Heart right ventricle (tissue), 16 donors: ENCODE data around the gene SYNPO2. TPM values are rescaled to one million over a fixed set of nuclear protein-coding genes. Genes with fewer than 3 reads are reported as not detected.

Experiments used
- ATAC-seq, 8 donors: fragments of 200-7000 bp; cut with Tn5 transposase; one replicate each; pipeline ENCODE4 v1.9.1; 2020; ENCODE audit warnings: mild to moderate bottlenecking in 8 of 8, moderate library complexity in 8 of 8, moderate number of reproducible peaks in 1 of 8
- DNase-seq, 2 donors: peaks; one replicate each; pipeline ENCODE4 v3.0.0-alpha.2; 2020
- H3K27ac ChIP-seq, 10 donors: fragments of 200-600 bp; sonication (generic) in 2 of 10; one replicate each; pipeline versions ENCODE4 v1.5.0 to v1.8.0; 2020 to 2022; ENCODE audit warnings: mild to moderate bottlenecking in 3 of 10
- H3K27me3 ChIP-seq, 7 donors: fragments of 200-600 bp; one replicate each; pipeline ENCODE4 v1.8.0; 2021 to 2022; ENCODE audit warnings: mild to moderate bottlenecking in 2 of 7
- H3K36me3 ChIP-seq, 9 donors: fragments of 200-600 bp; sonication (generic) in 1 of 9; one replicate each; pipeline versions ENCODE4 v1.5.0 to v1.8.0; 2020 to 2022; ENCODE audit warnings: mild to moderate bottlenecking in 2 of 9
- H3K4me1 ChIP-seq, 9 donors: fragments of 200-600 bp; sonication (generic) in 1 of 9; one replicate each; pipeline versions ENCODE4 v1.5.0 to v1.8.0; 2020 to 2022; ENCODE audit warnings: mild to moderate bottlenecking in 4 of 9
- H3K4me3 ChIP-seq, 10 donors: fragments of 200-600 bp; sonication (generic) in 2 of 10; one replicate each; pipeline versions ENCODE4 v1.5.0 to v1.8.0; 2020 to 2022; ENCODE audit warnings: mild to moderate bottlenecking in 7 of 10, moderate library complexity in 2 of 10
- H3K9me3 ChIP-seq, 11 donors: fragments of 200-600 bp in 10 of 11; sonication (generic) in 2 of 11; one replicate each; pipeline versions ENCODE4 v1.5.0 to v1.8.0; 2013 to 2022; ENCODE audit warnings: mild to moderate bottlenecking in 2 of 11, control low read depth in 1 of 11, moderate library complexity in 1 of 11
- CTCF ChIP-seq, 9 donors: fragments of 200-600 bp; sonication (generic) in 2 of 9; IDR thresholded peaks; one replicate each; pipeline versions ENCODE4 v1.5.0 to v1.8.0; 2021 to 2022; ENCODE audit warnings: antibody characterized with exemption in 9 of 9, mild to moderate bottlenecking in 5 of 9, moderate library complexity in 1 of 9
- WGBS, 2 donors: extraction: QIAGEN DNeasy Blood & Tissue Kit; methylation state at CpG; one replicate each; pipeline ENCODE4 v1.1.7; 2013; ENCODE audit warnings: inconsistent platforms in 1 of 2; 5-methylcytosine and 5-hydroxymethylcytosine counted together
- intact Hi-C, 10 donors: fragments of 100-400 bp; cut with DNase I; formaldehyde crosslinking; loops; one replicate each; pipeline versions ENCODE4 v1.11.1 to v1.14.2; 2022
- polyA plus RNA-seq, 2 donors: library from polyadenylated mRNA; stranded (reverse); fragments of 200-250 nt; gene quantifications; one replicate each; pipeline ENCODE4 v1.2.3, GENCODE V29; 2013
- total RNA-seq, 10 donors: library from RNA; stranded (reverse); fragmentation: NEBNext Ultra II Directional in 3 of 10; extraction: Animal tissue kit (Norgen Biotek cat#: 25700) in 3 of 10; gene quantifications; one replicate each; pipeline versions ENCODE4 v1.2.1 to v1.2.4, GENCODE V29; 2021 to 2023
- donor health status: Arrhythmogenic right ventricular cardiomyopathy.
- donor health status: ischemic (EF 13 %, LVEDD 7.1; RV severe dilation, severe dysfunction).
- donor health status: healthy with polysubstance abuse.
- donor health status: DM: no; HTN: yes; CAD: no.
- donor health status: DM: no; HTN: no; CAD: no.
- donor health status: ischemic (EF 25% LVEDD 6.9; RV normal size, moderate dysfunction).
- donor health status: ischemic (EF 25% LVEDD 5.7; RV mildly dilated, moderate dysfunction).
- donor health status: healthy.
- donor health status: DM: yes; HTN: yes; CAD: no.
- donor health status: Ischemic cardiomyopathy.
- donor health status: ischemic (EF 35%, LVEDD 5.7; RV mildly dilated, moderate dysfunction).
- donor health status: nonischemic (EF 11% LVEDD 7.7; RV severe dilation, severe dysfunction).
- donor health status: DM: yes; HTN: yes; CAD: no.
- donor health status: PGD.
- donor health status: ischemic (EF 29% LVEDD 5.4; RV normal size, mild dysfunction).
- donor health status: nonischemic (EF 23%, LVEDD 6.1; RV moderate dilation, normal function).

SYNPO2 gene
- total and polyA plus RNA-seq, 12 donors, result 27.5 to 405 (median 244) TPM

GRCh38 chr4:119048446-119048845 lies 159.8 kb downstream of the SYNPO2 start:
- H3K9me3 ChIP-seq, result no peaks in the 10 kb centered on the region
- no peak overlapping the region for H3K4me3 ChIP-seq
- no peak for TF ChIP-seq CTCF (IDR thresholded peaks at IDR 0.05)
- H3K27me3 ChIP-seq, result no peaks in the 10 kb centered on the region
- peaks cover 4 to 47% (median 37%) of the 10 kb centered on the region in 9 donors for H3K4me1 ChIP-seq
- H3K36me3 ChIP-seq, result no peaks in the 10 kb centered on the region
- H3K27ac ChIP-seq, result peak overlapping the region in 1 of 10 donors; percentile 72
- intact Hi-C loops, result loop anchor here in 6 of 10 donors (5.0 to 10.0 kb wide), 7 partner anchors 34 to 236 kb away; partner anchors contain the start of genes USP53 (in 3 of the 6) and MYOZ2 (in 2 of the 6)
- no peak for DNase-seq
- no peak for ATAC-seq

GRCh38 chr4:119049342-119049741 lies 160.7 kb downstream of the SYNPO2 start:
- H3K4me3 ChIP-seq, result no peak overlapping the region
- H3K36me3 ChIP-seq, result no peaks in the 10 kb centered on the region
- intact Hi-C loops, result loop anchor here in 6 of 10 donors (5.0 to 10.0 kb wide), 7 partner anchors 33 to 235 kb away; partner anchors contain the start of genes USP53 (in 3 of the 6) and MYOZ2 (in 2 of the 6)
- no peak for DNase-seq
- 88 to 91% methylated on average over 2 of the region's 2 CpGs for WGBS, 2 donors
- H3K27me3 ChIP-seq, result no peaks in the 10 kb centered on the region
- H3K4me1 ChIP-seq, result peaks cover 4 to 49% (median 31%) of the 10 kb centered on the region in 9 donors
- TF ChIP-seq CTCF (IDR thresholded peaks at IDR 0.05), result no peak
- no peaks in the 10 kb centered on the region for H3K9me3 ChIP-seq
- H3K27ac ChIP-seq, result no peak overlapping the region
- ATAC-seq, result no peak

- TF ChIP-seq CTCF (IDR thresholded peaks at IDR 0.05), result no peak
- DNase-seq, result no peak
- Histone ChIP-seq H3K4me1 (peaks cover 4 to 37% (median 21%) of the 10 kb centered on the region in 9 donors), H3K27ac (no peak overlapping the region), H3K9me3 (no peaks in the 10 kb centered on the region), H3K27me3 (no peaks in the 10 kb centered on the region), H3K4me3 (no peak overlapping the region), H3K36me3 (no peaks in the 10 kb centered on the region)
- intact Hi-C loops, result no loop called here
- 91 to 96% methylated on average over 7 of the region's 7 CpGs for WGBS, 2 donors
- no peak for ATAC-seq
Observed at GRCh38 chr4:119050527-119051090, 162.0 kb downstream of the SYNPO2 start.

GRCh38 chr4:119053245-119053644 lies 164.6 kb downstream of the SYNPO2 start:
- intact Hi-C loops, result no loop called here
- H3K36me3 ChIP-seq, result peaks cover 0 to 7% (median 0%) of the 10 kb centered on the region in 9 donors
- peaks cover 0 to 24% (median 0%) of the 10 kb centered on the region in 9 donors for H3K4me1 ChIP-seq
- no peak for TF ChIP-seq CTCF (IDR thresholded peaks at IDR 0.05)
- H3K27ac ChIP-seq, result peak overlapping the region in 6 of 10 donors; percentile 7 to 64 (median 41)
- H3K9me3 ChIP-seq, result no peaks in the 10 kb centered on the region
- WGBS, 2 donors, result 49 to 72% methylated on average over 2 of the region's 2 CpGs
- no peak for DNase-seq
- H3K27me3 ChIP-seq, result no peaks in the 10 kb centered on the region
- no peak overlapping the region for H3K4me3 ChIP-seq
- ATAC-seq, result peak in 3 of 8 donors; percentile 23 to 53 (median 38)
